GM12875 (cell line): ENCODE results near the gene CARS1.

Experiments used
- H3K4me3 ChIP-seq: one replicate; pipeline ENCODE4 v1.5.1; 2011; ENCODE audit warnings: low read depth, low read length, control low read depth
- TF ChIP-seq, protein P1 (sequence below): IDR thresholded peaks from 2 replicates; pipeline ENCODE4 v1.5.1; 2011; ENCODE audit warnings: low read depth, mild to moderate bottlenecking, control low read depth, inconsistent platforms, low read length, moderate library complexity, borderline replicate concordance; ENCODE audit not compliant: insufficient read depth

Gene CARS1

DNA sequence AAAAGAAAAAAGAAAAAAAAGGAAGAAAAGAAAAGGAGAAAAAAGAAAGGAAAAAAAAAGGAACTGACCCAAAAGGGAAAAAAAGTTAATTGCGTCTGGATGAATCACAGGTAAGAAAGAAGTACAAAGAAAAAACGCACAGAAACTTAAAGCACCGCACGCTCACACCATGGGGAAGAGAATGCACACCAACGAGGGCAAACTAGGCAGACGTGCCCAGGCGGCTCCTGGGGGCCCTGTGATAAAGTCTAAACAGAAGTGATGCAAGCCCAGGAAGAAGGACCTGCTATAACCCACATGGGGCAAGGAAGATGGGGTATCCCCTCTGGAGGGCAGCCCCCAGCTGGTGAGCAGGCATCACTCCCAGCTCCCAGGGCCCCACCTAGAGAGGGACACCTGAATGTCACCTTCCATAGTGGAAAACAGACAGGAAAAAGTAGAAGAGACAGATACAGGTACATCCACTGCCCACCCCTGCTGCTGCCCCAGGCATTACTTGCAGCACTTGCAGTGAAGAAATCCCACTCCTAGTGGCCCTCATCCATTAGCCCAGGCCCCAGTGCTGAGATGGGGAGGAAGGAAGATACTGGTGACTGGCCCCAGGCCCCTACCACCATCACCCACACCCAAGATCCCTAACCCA, 94.0 kb downstream of the CARS1 start:
- TF ChIP-seq, protein P1, sequence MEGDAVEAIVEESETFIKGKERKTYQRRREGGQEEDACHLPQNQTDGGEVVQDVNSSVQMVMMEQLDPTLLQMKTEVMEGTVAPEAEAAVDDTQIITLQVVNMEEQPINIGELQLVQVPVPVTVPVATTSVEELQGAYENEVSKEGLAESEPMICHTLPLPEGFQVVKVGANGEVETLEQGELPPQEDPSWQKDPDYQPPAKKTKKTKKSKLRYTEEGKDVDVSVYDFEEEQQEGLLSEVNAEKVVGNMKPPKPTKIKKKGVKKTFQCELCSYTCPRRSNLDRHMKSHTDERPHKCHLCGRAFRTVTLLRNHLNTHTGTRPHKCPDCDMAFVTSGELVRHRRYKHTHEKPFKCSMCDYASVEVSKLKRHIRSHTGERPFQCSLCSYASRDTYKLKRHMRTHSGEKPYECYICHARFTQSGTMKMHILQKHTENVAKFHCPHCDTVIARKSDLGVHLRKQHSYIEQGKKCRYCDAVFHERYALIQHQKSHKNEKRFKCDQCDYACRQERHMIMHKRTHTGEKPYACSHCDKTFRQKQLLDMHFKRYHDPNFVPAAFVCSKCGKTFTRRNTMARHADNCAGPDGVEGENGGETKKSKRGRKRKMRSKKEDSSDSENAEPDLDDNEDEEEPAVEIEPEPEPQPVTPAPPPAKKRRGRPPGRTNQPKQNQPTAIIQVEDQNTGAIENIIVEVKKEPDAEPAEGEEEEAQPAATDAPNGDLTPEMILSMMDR: no peak
- no peak overlapping the region for H3K4me3 ChIP-seq

DNA sequence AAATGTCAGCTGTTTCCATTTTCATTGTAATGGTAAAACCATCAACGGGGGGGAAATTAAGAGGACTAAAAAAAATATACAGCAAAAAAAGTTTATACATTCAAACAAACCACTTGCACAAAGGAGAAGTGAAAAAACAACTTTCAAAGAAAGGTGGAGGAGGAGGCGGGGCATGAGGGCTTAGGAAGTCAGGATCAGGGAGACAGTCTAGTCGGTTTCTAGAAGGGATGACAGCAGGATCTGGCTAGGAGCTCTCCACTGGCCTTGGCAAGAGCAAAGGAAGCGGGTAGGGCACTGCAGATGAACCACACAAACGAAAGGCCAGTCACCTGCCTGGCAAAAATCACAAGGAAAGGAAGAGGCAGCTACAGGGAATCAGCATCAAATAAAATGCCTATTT, 96.1 kb downstream of the CARS1 start:
- H3K4me3 ChIP-seq: no peak overlapping the region
- TF ChIP-seq, protein P1: no peak

DNA sequence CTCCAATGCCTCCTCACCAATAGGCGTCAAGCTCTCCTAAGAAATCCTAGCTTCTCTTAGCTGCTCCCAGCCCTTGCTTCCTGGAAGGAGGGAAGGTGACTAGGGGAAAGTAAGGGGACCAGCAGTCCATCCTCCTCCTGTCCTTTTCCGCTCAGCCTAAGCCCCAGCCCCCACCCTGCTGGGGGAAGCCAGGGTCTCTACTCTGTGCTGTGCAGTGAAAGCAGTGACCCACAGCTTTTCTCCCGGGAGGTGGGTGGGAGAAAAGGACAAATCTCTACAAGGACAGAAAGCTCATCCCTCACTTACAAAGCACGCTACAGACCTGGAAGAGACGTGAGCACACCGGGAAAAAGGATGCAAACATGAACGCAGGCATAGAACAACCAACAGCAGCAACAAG, 97.1 kb downstream of the CARS1 start:
- TF ChIP-seq, protein P1: no peak
- H3K4me3 ChIP-seq: no peak overlapping the region

DNA sequence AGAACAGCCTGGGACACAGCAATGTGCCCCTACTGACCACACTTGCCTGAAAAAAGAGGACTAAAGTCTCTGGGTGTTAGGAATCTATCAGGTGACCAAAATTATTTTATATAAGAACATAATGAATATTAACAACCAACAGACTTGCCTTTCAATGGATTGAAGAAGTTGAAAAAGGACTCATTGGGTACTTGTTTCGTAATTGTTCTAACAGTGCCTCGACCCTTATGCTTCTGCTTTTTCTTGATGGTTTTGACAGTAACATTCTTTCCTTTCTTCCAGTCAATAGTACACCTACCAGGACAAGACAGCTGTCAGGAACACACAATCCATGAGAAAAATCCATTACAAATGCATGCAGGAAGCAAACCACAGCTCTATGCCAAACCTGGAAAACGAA, 99.0 kb downstream of the CARS1 start:
- H3K4me3 ChIP-seq: no peak overlapping the region
- TF ChIP-seq, protein P1: no peak

DNA sequence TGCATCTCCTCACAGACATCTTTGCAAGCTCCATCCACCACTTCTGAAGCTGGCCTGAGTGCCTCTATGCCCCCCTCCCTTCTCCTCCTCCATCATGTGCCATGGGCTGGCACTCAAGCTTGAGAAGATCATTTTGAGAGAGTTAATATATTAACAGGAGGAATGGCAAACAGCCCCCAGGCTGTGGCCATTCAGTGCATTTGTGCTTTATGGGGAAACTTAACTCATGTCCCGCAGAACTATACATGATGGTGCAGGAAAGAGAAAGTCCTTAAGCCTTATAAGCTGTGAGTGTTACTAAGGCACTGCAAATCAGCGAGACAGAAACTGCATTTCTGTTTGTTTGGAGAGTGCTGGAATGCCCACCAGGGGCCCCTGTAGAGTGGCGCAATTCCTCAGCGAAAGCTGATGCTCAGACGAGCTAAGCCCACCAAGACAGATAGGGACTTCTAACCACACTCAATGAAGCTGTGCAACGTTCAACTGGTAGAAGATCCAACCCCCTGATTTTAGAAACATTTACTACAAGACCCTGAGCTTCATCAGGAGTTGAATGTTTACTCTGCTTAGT, 101.2 kb downstream of the CARS1 start:
- no peak overlapping the region for H3K4me3 ChIP-seq
- TF ChIP-seq, protein P1: no peak

DNA sequence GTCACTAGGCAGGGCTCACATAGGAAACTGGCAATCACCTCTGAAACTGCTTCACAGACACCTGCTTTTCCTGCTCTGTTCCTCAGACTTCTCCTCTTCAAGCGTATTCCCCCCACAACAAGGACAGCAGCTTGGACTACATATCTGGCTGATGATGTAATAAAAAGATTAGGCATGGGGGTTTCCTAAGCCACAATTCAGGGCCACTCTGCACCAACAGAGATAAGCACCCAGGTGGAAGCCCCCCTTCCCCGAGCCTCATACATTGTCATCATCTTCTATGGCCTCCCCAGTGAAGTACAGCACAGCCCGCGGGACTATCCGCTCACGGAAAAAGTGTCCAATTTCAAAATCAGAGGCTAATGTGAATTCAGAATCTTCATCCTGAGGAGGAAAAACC, 103.0 kb downstream of the CARS1 start:
- TF ChIP-seq, protein P1: no peak
- H3K4me3 ChIP-seq: no peak overlapping the region

DNA sequence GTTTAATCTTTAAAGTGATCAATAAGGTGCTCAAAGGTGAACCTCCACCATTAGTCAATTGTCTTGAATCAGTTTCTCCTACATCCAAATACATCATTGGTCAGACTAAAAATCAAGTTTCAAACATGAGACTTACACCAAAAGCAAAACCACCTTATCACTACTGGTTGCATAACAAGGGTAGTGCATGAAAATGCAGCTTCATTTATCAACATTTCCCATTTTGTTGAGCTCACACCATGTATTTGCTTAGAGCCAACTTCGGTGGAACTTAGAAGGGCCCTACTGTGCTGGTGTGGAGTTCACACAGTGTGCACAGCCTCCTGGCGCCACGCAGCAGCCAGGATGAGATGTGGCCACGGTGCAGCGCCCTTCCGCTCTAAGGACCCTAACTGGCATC, 104.9 kb downstream of the CARS1 start:
- no peak overlapping the region for H3K4me3 ChIP-seq
- TF ChIP-seq, protein P1: no peak
